GM10266 (cell line): Measurements from ENCODE around the gene OSBPL6.

ENCODE experiments used
- DNase-seq: peaks from one replicate; pipeline ENCODE4 v3.0.0; 2012; ENCODE audit errors: extremely low spot score
- TF ChIP-seq, protein P1 (sequence below): IDR thresholded peaks from 2 replicates; pipeline ENCODE4 v1.5.1; 2012; ENCODE audit warnings: mild to moderate bottlenecking, low read depth; ENCODE audit not compliant: control insufficient read depth, insufficient read depth; ENCODE audit errors: missing control alignments

The OSBPL6 gene

DNA sequence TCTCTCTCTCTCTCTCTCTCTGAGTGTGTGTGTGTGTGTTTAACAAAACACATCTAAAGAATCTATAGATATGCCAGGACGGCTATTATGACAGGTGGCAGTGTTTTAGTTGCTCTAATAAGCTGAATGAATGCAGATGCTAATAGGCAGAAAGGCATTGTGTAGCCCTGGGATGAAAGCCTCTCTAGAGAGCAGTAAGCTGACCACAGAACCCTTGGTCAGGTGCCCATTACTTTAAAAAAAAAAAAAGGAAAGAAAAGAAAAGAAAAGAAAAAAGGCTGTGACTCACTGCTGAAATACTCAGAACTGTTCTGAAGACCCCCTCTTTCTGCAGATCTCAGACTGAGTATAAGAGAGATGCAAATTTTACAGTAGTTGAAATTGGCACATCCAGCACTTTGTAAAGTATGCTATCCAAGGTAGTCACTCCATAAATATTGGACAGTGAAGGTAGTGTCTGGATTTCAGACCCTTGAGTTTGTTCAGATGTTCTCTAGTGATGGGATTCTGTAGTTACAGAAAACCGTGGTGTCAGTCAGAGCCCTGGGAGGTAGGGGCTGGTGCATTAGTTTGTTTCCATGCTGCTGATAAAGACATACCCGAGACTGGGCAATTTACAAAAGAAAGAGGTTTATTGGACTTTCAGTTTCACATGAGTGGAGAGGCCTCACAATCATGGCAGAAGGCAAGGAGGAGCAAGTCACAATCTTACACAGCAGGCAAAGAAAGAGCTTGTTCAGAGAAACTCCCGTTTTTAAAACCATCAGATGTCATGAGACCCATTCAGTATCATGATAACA is 30.9 kb downstream of the OSBPL6 start:
- DNase-seq = no peak
- TF ChIP-seq, protein P1, sequence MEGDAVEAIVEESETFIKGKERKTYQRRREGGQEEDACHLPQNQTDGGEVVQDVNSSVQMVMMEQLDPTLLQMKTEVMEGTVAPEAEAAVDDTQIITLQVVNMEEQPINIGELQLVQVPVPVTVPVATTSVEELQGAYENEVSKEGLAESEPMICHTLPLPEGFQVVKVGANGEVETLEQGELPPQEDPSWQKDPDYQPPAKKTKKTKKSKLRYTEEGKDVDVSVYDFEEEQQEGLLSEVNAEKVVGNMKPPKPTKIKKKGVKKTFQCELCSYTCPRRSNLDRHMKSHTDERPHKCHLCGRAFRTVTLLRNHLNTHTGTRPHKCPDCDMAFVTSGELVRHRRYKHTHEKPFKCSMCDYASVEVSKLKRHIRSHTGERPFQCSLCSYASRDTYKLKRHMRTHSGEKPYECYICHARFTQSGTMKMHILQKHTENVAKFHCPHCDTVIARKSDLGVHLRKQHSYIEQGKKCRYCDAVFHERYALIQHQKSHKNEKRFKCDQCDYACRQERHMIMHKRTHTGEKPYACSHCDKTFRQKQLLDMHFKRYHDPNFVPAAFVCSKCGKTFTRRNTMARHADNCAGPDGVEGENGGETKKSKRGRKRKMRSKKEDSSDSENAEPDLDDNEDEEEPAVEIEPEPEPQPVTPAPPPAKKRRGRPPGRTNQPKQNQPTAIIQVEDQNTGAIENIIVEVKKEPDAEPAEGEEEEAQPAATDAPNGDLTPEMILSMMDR = no peak

DNA sequence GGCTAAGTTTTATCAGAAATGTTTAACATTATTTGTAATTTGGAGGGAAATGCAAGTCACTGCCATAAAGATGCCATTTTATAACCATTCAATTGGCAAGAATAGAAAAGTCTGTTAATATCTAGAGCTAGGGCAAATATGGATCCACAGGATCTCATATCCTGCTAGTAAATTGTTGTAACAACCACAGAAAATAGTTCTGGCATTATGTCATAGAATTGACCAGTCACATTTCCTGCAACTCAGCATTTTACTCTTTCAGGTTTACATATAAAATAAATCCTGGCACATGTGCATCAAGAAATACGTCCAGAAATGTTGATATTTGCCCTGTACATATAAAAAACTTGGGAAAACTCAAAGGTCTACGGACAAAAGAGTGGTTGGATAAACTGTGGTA is 32.9 kb downstream of the OSBPL6 start:
- no peak for DNase-seq
- TF ChIP-seq, protein P1 = no peak

DNA sequence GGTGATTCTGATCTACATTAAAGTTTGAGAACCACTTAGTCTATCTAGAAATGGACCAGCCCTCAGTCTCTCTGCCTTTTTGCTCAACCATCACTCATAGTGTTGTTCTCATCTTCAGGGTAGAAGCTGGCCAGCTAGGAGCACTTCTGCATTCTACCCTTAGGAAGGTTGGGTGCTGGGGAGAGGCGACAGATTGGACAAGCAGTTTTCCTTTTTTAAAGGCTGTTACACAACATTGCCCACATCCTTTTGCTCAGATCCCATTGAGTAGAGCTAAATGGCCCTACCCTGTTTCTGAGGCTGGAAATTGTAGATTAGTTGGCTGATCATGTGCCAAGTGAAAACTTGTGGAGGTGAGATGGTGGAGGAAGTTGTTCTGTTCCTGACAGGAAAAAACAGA is 35.6 kb downstream of the OSBPL6 start:
- DNase-seq = no peak
- TF ChIP-seq, protein P1 = no peak

DNA sequence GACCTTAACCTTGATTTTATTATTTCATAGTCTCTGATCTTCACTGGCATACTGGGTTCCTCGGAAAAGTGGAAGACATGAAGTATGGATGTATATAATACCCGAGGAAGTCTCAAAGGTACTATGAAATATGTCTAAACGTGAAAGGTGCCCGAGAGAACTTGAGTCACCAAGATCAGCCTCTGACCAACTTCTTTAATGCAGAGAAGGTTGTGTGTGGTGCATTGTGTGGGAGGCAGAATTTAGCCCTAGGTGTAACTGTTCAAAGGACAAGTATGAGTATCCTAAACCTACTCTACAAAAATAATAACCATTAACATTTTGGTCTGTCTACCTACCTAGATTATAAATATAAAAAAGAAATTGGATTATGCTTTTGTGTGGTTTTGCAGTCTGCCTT is 36.1 kb downstream of the OSBPL6 start:
- TF ChIP-seq, protein P1 = no peak
- no peak for DNase-seq

DNA sequence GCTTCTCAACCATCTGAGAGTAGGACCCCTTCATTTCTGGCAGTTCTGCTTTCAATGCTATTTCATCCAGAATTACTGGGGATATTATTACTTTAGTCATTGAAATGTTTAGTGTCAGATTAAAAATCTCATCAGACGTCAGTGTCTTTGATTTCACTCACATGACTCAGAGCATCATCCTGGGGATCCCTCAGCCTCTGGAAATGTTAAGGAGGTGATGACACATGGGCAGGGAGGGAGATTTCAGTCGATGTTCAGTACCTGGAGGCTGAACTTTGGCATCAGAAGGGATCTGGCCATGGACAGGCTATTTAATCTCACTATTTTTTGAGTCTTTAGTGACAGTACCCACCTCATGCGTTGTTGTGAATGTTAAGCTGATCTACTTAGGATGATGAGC is 39.1 kb downstream of the OSBPL6 start:
- TF ChIP-seq, protein P1 = no peak
- no peak for DNase-seq

DNA sequence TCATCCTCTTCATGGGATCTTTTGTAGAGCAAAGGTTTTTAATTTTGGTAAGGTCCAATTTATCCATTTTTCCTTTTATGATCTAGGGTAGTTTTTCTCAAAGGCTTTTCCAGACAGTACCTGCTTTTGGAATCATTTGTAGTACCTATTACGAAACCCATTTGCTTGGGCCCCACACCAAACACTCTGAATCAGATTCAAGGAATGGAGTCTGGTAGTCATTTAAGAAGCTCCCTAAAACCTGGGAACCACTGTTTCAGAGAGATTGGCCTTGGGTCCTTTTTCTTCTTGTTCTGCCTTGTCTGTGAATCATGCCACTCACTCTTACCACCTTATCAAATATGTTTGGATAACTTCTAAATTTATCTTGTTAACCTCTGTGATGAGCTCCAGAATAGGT is 40.3 kb downstream of the OSBPL6 start:
- no peak for DNase-seq
- TF ChIP-seq, protein P1 = no peak

DNA sequence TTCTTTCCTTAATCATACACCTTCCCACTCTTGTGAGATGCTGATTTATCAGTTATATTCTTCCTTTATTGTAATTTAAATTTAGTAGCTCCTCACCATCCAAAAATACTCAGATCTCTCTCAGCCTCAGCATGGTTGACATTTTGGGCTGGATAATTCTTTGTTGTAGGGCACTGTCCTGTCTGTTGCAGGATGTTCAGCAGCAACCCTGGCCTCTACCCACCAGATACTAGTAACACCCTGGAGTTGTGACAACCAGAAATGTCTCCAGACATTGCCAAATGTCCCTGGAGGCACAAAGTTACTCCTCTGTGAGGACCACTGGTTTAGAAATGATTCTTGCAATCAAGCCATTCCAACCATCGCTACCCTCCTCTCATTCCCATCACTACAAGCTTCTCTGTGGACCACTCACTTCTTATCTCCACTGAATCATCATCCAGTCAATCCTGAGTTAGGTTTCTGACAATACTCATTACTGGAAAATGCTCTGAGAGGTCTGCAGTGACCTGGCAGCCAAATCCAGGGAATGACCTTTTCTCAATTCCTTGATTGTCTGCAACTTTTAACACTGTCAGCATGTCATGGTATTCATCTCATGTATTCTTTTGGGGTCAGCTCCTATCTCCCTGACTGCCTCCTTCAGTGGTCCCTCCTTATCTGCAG is 43.3 kb downstream of the OSBPL6 start:
- no peak for DNase-seq
- TF ChIP-seq, protein P1 = no peak
